Breast epithelium (tissue), 4 donors: ENCODE results near the gene HTR1E. TPM values are rescaled to one million over a fixed set of nuclear protein-coding genes. Genes with fewer than 3 reads are reported as not detected.

ENCODE experiments used
- DNase-seq, 2 donors: peaks; one replicate each; pipeline ENCODE4 v3.0.0-alpha.2; 2019; ENCODE audit warnings: low spot score in 2 of 2
- H3K27ac ChIP-seq, 2 donors: fragments of 200-600 bp; sonication (generic) in 1 of 2; one replicate each; pipeline ENCODE4 v1.5.1; 2016 to 2019; ENCODE audit warnings: mild to moderate bottlenecking in 1 of 2
- H3K27me3 ChIP-seq, 2 donors: fragments of 200-600 bp; sonication (generic) in 1 of 2; one replicate each; pipeline versions ENCODE4 v1.5.1 to v1.6.0; 2017 to 2019; ENCODE audit warnings: control low read depth in 1 of 2, mild to moderate bottlenecking in 1 of 2
- H3K36me3 ChIP-seq: fragments of 200-600 bp; one replicate; pipeline ENCODE4 v1.5.1; 2019
- H3K4me1 ChIP-seq, 2 donors: fragments of 200-600 bp; sonication (generic); one replicate each; pipeline ENCODE4 v1.5.1; 2016 to 2019; ENCODE audit warnings: control low read depth in 1 of 2
- H3K4me3 ChIP-seq, 3 donors: fragments of 200-600 bp; sonication (generic); 1 replicate in 2 of 3; 2 replicates in 1 of 3; pipeline ENCODE4 v1.5.1; 2016 to 2019; ENCODE audit warnings: mild to moderate bottlenecking in 3 of 3, moderate library complexity in 2 of 3
- H3K9me3 ChIP-seq, 2 donors: fragments of 200-600 bp; sonication (generic) in 1 of 2; one replicate each; pipeline ENCODE4 v1.5.1; 2016 to 2019; ENCODE audit warnings: control low read depth in 1 of 2
- POLR2A ChIP-seq: fragments of 450-650 bp; IDR thresholded peaks from one replicate; pipeline ENCODE4 v1.6.1; 2016; ENCODE audit warnings: antibody characterized with exemption, mild to moderate bottlenecking, moderate library complexity
- POLR2AphosphoS5 ChIP-seq, 3 donors: sonication (generic); formaldehyde crosslinking; IDR thresholded peaks; one replicate each; pipeline ENCODE4 v1.6.1; 2017; ENCODE audit warnings: antibody characterized with exemption in 3 of 3
- intact Hi-C: fragments of 100-400 bp; cut with DNase I; formaldehyde crosslinking; loops from one replicate; pipeline ENCODE4 v1.15.1; 2023; ENCODE audit warnings: low total_unique reads
- total RNA-seq, 3 donors: library from RNA; depleted of rRNA; stranded (reverse); fragments of >200 nt; gene quantifications; one replicate each; pipeline ENCODE4 v1.1.0, GENCODE V29; 2016
- TF ChIP-seq, protein P1 (sequence below), 3 donors: fragments of 450-650 bp; IDR thresholded peaks; one replicate each; pipeline ENCODE4 v1.5.1; 2016 to 2017; ENCODE audit warnings: antibody characterized with exemption in 3 of 3, mild to moderate bottlenecking in 3 of 3, moderate library complexity in 3 of 3

HTR1E gene
- total RNA-seq, 3 donors from 2014 or later, result not detected

- Histone ChIP-seq H3K27ac (no peak overlapping the region), H3K36me3 (no peaks in the 10 kb centered on the region), H3K27me3 (no peaks in the 10 kb centered on the region), H3K4me1 (no peaks in the 10 kb centered on the region), H3K9me3 (peaks cover 0 to 6% of the 10 kb centered on the region in 2 donors), H3K4me3 (no peak overlapping the region)
- DNase-seq, result no peak
- TF ChIP-seq POLR2A (no peak), POLR2AphosphoS5 (IDR thresholded peaks at IDR 0.05) (no peak)
- TF ChIP-seq, protein P1, sequence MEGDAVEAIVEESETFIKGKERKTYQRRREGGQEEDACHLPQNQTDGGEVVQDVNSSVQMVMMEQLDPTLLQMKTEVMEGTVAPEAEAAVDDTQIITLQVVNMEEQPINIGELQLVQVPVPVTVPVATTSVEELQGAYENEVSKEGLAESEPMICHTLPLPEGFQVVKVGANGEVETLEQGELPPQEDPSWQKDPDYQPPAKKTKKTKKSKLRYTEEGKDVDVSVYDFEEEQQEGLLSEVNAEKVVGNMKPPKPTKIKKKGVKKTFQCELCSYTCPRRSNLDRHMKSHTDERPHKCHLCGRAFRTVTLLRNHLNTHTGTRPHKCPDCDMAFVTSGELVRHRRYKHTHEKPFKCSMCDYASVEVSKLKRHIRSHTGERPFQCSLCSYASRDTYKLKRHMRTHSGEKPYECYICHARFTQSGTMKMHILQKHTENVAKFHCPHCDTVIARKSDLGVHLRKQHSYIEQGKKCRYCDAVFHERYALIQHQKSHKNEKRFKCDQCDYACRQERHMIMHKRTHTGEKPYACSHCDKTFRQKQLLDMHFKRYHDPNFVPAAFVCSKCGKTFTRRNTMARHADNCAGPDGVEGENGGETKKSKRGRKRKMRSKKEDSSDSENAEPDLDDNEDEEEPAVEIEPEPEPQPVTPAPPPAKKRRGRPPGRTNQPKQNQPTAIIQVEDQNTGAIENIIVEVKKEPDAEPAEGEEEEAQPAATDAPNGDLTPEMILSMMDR (IDR thresholded peaks at IDR 0.05), result no peak
- intact Hi-C loops, result no loop called here
Measured at GRCh38 chr6:87045521-87046075, 108.3 kb downstream of the HTR1E start.

DNA sequence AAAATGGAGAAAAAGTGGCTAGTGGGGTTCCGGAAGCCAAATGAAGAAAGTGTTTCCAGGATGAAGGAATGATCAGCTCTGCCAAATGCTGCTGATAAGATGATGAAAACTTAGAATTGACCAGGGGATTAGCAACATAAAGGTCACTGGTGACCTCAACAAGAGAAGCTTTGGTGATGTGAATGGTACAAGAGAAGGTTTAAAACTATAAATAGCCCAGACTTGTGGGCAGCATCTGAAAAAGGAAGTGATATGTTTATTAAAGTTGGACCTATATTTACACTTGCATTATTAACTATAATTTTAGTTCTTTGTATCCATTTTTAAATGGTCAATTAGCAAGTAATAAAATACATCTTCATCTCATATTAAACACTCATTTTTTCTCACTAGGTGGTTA, 112.5 kb downstream of the HTR1E start:
- TF ChIP-seq POLR2A (no peak), POLR2AphosphoS5 (IDR thresholded peaks at IDR 0.05) (no peak)
- TF ChIP-seq, protein P1 (IDR thresholded peaks at IDR 0.05), result no peak
- Histone ChIP-seq H3K36me3 (no peaks in the 10 kb centered on the region), H3K4me1 (no peaks in the 10 kb centered on the region), H3K9me3 (no peaks in the 10 kb centered on the region), H3K4me3 (no peak overlapping the region), H3K27me3 (no peaks in the 10 kb centered on the region), H3K27ac (no peak overlapping the region)
- intact Hi-C loops, result no loop called here
- no peak for DNase-seq

DNA sequence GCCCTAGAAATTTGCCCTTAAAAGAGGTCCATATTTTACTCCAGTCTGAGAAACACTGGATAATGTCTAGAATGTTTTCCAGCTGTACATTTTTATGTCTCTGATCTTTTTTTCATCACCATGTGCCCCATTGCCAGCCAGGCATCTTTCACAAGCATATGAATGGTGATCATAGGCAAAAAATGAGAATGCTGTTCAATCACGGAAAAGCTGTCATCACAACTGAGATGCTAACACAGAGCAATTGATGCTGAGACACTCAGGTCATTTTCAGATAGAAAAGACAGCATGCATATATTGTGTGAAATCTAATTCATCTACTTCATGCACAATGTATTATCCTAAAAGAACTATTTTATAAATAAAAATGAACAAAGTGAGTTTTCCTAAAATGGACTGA, 116.0 kb downstream of the HTR1E start:
- intact Hi-C loops, result no loop called here
- Histone ChIP-seq H3K27ac (no peak overlapping the region), H3K36me3 (no peaks in the 10 kb centered on the region), H3K27me3 (no peaks in the 10 kb centered on the region), H3K4me3 (no peak overlapping the region), H3K4me1 (no peaks in the 10 kb centered on the region), H3K9me3 (no peaks in the 10 kb centered on the region)
- TF ChIP-seq POLR2A (no peak), POLR2AphosphoS5 (IDR thresholded peaks at IDR 0.05) (no peak)
- TF ChIP-seq, protein P1 (IDR thresholded peaks at IDR 0.05), result no peak
- no peak for DNase-seq

GRCh38 chr6:87054143-87054833, 117.0 kb downstream of the HTR1E start:
- Histone ChIP-seq H3K9me3 (no peaks in the 10 kb centered on the region), H3K27ac (no peak overlapping the region), H3K4me3 (no peak overlapping the region), H3K27me3 (no peaks in the 10 kb centered on the region), H3K4me1 (no peaks in the 10 kb centered on the region), H3K36me3 (no peaks in the 10 kb centered on the region)
- TF ChIP-seq POLR2A, result no peak
- no peak for TF ChIP-seq POLR2AphosphoS5 (IDR thresholded peaks at IDR 0.05)
- intact Hi-C loops, result no loop called here
- no peak for DNase-seq

GRCh38 chr6:87059943-87060342, 122.6 kb downstream of the HTR1E start:
- intact Hi-C loops, result no loop called here
- no peak for DNase-seq
- TF ChIP-seq, protein P1 (IDR thresholded peaks at IDR 0.05), result no peak
- TF ChIP-seq POLR2A (no peak), POLR2AphosphoS5 (IDR thresholded peaks at IDR 0.05) (no peak)
- no peak overlapping the region for H3K27ac ChIP-seq
- no peak overlapping the region for H3K4me3 ChIP-seq
- no peaks in the 10 kb centered on the region for H3K9me3 ChIP-seq
- no peaks in the 10 kb centered on the region for H3K36me3 ChIP-seq
- H3K4me1 ChIP-seq, result no peaks in the 10 kb centered on the region
- no peaks in the 10 kb centered on the region for H3K27me3 ChIP-seq
